Heart right ventricle (tissue), 16 donors: ENCODE data around the gene TCERG1L. TPM values are rescaled to one million over a fixed set of nuclear protein-coding genes. Genes with fewer than 3 reads are reported as not detected.

Source experiments
- ATAC-seq, 8 donors: fragments of 200-7000 bp; cut with Tn5 transposase; one replicate each; pipeline ENCODE4 v1.9.1; 2020; ENCODE audit warnings: mild to moderate bottlenecking in 8 of 8, moderate library complexity in 8 of 8, moderate number of reproducible peaks in 1 of 8
- DNase-seq, 2 donors: peaks; one replicate each; pipeline ENCODE4 v3.0.0-alpha.2; 2020
- H3K27ac ChIP-seq, 10 donors: fragments of 200-600 bp; sonication (generic) in 2 of 10; one replicate each; pipeline versions ENCODE4 v1.5.0 to v1.8.0; 2020 to 2022; ENCODE audit warnings: mild to moderate bottlenecking in 3 of 10
- H3K27me3 ChIP-seq, 7 donors: fragments of 200-600 bp; one replicate each; pipeline ENCODE4 v1.8.0; 2021 to 2022; ENCODE audit warnings: mild to moderate bottlenecking in 2 of 7
- H3K36me3 ChIP-seq, 9 donors: fragments of 200-600 bp; sonication (generic) in 1 of 9; one replicate each; pipeline versions ENCODE4 v1.5.0 to v1.8.0; 2020 to 2022; ENCODE audit warnings: mild to moderate bottlenecking in 2 of 9
- H3K4me1 ChIP-seq, 9 donors: fragments of 200-600 bp; sonication (generic) in 1 of 9; one replicate each; pipeline versions ENCODE4 v1.5.0 to v1.8.0; 2020 to 2022; ENCODE audit warnings: mild to moderate bottlenecking in 4 of 9
- H3K4me3 ChIP-seq, 10 donors: fragments of 200-600 bp; sonication (generic) in 2 of 10; one replicate each; pipeline versions ENCODE4 v1.5.0 to v1.8.0; 2020 to 2022; ENCODE audit warnings: mild to moderate bottlenecking in 7 of 10, moderate library complexity in 2 of 10
- H3K9me3 ChIP-seq, 11 donors: fragments of 200-600 bp in 10 of 11; sonication (generic) in 2 of 11; one replicate each; pipeline versions ENCODE4 v1.5.0 to v1.8.0; 2013 to 2022; ENCODE audit warnings: mild to moderate bottlenecking in 2 of 11, control low read depth in 1 of 11, moderate library complexity in 1 of 11
- WGBS, 2 donors: extraction: QIAGEN DNeasy Blood & Tissue Kit; methylation state at CpG; one replicate each; pipeline ENCODE4 v1.1.7; 2013; ENCODE audit warnings: inconsistent platforms in 1 of 2; 5-methylcytosine and 5-hydroxymethylcytosine counted together
- intact Hi-C, 10 donors: fragments of 100-400 bp; cut with DNase I; formaldehyde crosslinking; loops; one replicate each; pipeline versions ENCODE4 v1.11.1 to v1.14.2; 2022
- polyA plus RNA-seq, 2 donors: library from polyadenylated mRNA; stranded (reverse); fragments of 200-250 nt; gene quantifications; one replicate each; pipeline ENCODE4 v1.2.3, GENCODE V29; 2013
- total RNA-seq, 10 donors: library from RNA; stranded (reverse); fragmentation: NEBNext Ultra II Directional in 3 of 10; extraction: Animal tissue kit (Norgen Biotek cat#: 25700) in 3 of 10; gene quantifications; one replicate each; pipeline versions ENCODE4 v1.2.1 to v1.2.4, GENCODE V29; 2021 to 2023
- TF ChIP-seq, protein P1 (sequence below), 9 donors: fragments of 200-600 bp; sonication (generic) in 2 of 9; IDR thresholded peaks; one replicate each; pipeline versions ENCODE4 v1.5.0 to v1.8.0; 2021 to 2022; ENCODE audit warnings: antibody characterized with exemption in 9 of 9, mild to moderate bottlenecking in 5 of 9, moderate library complexity in 1 of 9
- donor health status: Arrhythmogenic right ventricular cardiomyopathy.
- donor health status: ischemic (EF 13 %, LVEDD 7.1; RV severe dilation, severe dysfunction).
- donor health status: healthy with polysubstance abuse.
- donor health status: DM: no; HTN: yes; CAD: no.
- donor health status: DM: no; HTN: no; CAD: no.
- donor health status: ischemic (EF 25% LVEDD 6.9; RV normal size, moderate dysfunction).
- donor health status: ischemic (EF 25% LVEDD 5.7; RV mildly dilated, moderate dysfunction).
- donor health status: healthy.
- donor health status: DM: yes; HTN: yes; CAD: no.
- donor health status: Ischemic cardiomyopathy.
- donor health status: ischemic (EF 35%, LVEDD 5.7; RV mildly dilated, moderate dysfunction).
- donor health status: nonischemic (EF 11% LVEDD 7.7; RV severe dilation, severe dysfunction).
- donor health status: DM: yes; HTN: yes; CAD: no.
- donor health status: PGD.
- donor health status: ischemic (EF 29% LVEDD 5.4; RV normal size, mild dysfunction).
- donor health status: nonischemic (EF 23%, LVEDD 6.1; RV moderate dilation, normal function).

TCERG1L gene
- total and polyA plus RNA-seq, 12 donors: 0.09 TPM; not detected in 10

DNA sequence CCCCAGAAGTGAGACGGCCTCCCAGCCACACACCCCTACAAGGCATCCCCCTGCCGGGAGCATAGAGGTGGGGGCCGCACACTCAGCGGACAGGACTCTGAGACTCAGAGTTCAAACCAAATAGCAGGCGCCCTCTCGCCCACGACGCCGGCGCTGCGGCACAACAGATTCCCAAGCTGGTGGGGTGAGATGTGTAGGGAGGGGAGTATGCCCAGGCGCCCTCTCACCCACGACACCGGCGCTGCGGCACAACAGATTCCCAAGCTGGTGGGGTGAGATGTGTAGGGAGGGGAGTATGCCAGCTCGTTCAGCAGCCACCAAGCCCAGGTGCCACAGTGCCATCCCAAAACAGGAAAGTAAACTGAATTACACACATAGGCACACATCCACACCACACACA, 64.7 kb downstream of the TCERG1L start:
- ATAC-seq (no peak), DNase-seq (no peak)
- Histone ChIP-seq H3K4me1 (peaks cover 0 to 3% (median 0%) of the 10 kb centered on the region in 9 donors), H3K9me3 (no peaks in the 10 kb centered on the region), H3K27me3 (peaks cover 6 to 74% (median 68%) of the 10 kb centered on the region in 7 donors), H3K4me3 (no peak overlapping the region), H3K36me3 (no peaks in the 10 kb centered on the region), H3K27ac (no peak overlapping the region)
- 73 to 83% methylated on average over 17 of the region's 17 CpGs for WGBS, 2 donors
- TF ChIP-seq, protein P1, sequence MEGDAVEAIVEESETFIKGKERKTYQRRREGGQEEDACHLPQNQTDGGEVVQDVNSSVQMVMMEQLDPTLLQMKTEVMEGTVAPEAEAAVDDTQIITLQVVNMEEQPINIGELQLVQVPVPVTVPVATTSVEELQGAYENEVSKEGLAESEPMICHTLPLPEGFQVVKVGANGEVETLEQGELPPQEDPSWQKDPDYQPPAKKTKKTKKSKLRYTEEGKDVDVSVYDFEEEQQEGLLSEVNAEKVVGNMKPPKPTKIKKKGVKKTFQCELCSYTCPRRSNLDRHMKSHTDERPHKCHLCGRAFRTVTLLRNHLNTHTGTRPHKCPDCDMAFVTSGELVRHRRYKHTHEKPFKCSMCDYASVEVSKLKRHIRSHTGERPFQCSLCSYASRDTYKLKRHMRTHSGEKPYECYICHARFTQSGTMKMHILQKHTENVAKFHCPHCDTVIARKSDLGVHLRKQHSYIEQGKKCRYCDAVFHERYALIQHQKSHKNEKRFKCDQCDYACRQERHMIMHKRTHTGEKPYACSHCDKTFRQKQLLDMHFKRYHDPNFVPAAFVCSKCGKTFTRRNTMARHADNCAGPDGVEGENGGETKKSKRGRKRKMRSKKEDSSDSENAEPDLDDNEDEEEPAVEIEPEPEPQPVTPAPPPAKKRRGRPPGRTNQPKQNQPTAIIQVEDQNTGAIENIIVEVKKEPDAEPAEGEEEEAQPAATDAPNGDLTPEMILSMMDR (IDR thresholded peaks at IDR 0.05): no peak
- intact Hi-C loops: no loop called here

DNA sequence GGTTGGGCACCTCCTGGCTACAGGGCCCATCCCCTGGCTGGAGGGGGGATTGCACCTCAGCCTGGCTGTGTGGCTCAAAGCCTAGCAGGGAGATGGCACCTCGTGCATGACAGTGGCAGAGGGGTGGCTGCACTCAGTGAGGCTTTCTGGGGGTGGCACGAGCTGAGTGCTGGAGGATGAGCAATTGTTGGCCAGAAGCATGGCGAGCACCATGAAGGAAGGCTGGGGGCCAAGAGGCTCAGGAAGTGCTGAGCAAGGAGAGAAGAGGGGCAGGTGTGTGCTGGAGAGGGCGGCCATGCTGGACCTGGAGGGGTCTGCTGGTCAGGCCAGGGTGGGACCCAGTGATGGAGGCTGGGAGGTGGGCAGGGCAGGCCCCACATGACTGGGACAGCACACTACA, 65.4 kb downstream of the TCERG1L start:
- Histone ChIP-seq H3K4me1 (peaks cover 0 to 3% (median 0%) of the 10 kb centered on the region in 9 donors), H3K27ac (no peak overlapping the region), H3K27me3 (peaks cover 2 to 68% (median 63%) of the 10 kb centered on the region in 7 donors), H3K36me3 (no peaks in the 10 kb centered on the region), H3K4me3 (no peak overlapping the region), H3K9me3 (no peaks in the 10 kb centered on the region)
- ATAC-seq (no peak), DNase-seq (no peak)
- intact Hi-C loops: no loop called here
- WGBS, 2 donors: 73 to 78% methylated on average over 4 of the region's 4 CpGs
- TF ChIP-seq, protein P1 (IDR thresholded peaks at IDR 0.05): no peak

DNA sequence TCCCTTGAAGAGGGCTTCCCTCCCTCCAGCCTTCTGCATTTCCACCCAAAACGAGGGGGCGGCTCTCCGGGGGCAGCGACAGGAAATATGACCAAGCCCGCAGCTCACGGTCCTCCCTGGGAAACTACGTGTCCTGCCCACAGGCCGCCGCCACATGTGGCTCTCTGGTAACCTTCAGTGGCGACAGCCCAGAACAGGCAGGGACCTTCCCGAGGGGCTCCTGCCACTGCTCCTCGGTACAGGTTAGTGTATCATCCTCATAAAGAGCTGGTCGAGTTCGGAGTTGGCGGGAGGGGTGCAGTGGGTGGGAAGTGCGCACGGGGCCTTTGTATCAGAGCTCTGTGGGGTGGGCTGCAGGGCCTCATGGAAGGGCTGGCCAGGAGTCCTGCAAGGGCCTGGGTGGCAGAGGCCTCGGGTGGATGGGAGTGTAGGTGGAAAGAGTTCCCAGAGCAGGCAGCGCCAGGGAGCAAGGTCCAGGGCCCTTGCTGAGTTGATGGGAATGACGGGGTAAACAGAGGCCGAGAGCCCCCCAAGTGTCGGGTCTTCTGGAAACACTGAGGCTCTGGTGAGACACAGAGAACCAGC, 66.0 kb downstream of the TCERG1L start:
- Histone ChIP-seq H3K9me3 (no peaks in the 10 kb centered on the region), H3K4me3 (no peak overlapping the region), H3K27me3 (peaks cover 0 to 68% (median 63%) of the 10 kb centered on the region in 7 donors), H3K4me1 (peaks cover 0 to 3% (median 0%) of the 10 kb centered on the region in 9 donors), H3K36me3 (no peaks in the 10 kb centered on the region), H3K27ac (no peak overlapping the region)
- WGBS, 2 donors: 75 to 76% methylated on average over 22 of the region's 22 CpGs
- TF ChIP-seq, protein P1 (IDR thresholded peaks at IDR 0.05): no peak
- ATAC-seq: no peak
- no peak for DNase-seq
- intact Hi-C loops: no loop called here

DNA sequence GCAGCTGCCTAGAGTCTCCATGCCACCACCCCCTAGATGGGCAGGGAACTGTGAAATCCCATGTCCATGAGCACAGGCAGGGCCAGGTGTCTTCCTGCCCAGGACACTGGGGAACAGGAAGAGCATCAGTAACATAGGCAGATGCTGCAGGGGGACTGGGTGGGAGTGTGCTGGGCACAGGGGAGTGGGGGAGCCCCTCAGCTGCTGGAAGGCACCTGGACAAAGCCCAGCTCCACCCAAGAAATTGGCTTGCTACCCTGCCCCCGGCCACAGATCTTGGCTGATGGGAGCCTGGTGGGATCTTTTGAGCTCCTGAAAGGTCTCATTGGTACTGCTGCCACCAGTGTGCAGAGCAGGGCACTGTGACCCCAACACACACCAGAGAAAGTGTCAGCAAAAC, 66.7 kb downstream of the TCERG1L start:
- WGBS, 2 donors: 83 to 91% methylated on average over 1 of the region's 1 CpG
- TF ChIP-seq, protein P1 (IDR thresholded peaks at IDR 0.05): no peak

More for the DNA sequence above, 66.7 kb downstream of the TCERG1L start:
- H3K27ac ChIP-seq: no peak overlapping the region
- DNase-seq (no peak), ATAC-seq (no peak)
- no peak overlapping the region for H3K4me3 ChIP-seq
- H3K9me3 ChIP-seq: no peaks in the 10 kb centered on the region
- peaks cover 0 to 69% (median 63%) of the 10 kb centered on the region in 7 donors for H3K27me3 ChIP-seq
- intact Hi-C loops: no loop called here
- H3K36me3 ChIP-seq: no peaks in the 10 kb centered on the region
- peaks cover 0 to under 1% (median 0%) of the 10 kb centered on the region in 9 donors for H3K4me1 ChIP-seq
